GM12878 (cell line): Measurements from ENCODE around the gene MCHR1.

Experiments used
- ATF7 ChIP-seq: fragments of 450-650 bp; IDR thresholded peaks from 2 replicates; pipeline ENCODE4 v1.6.1; 2016; ENCODE audit warnings: low read depth, mild to moderate bottlenecking
- ETV6 ChIP-seq, 2 experiments: fragments of 450-650 bp in 1 of 2; IDR thresholded peaks in 1 of 2; conservative IDR thresholded peaks in 1 of 2; 2 replicates each; pipeline ENCODE4 v1.6.1; 2014; ENCODE audit warnings: antibody characterized with exemption in 1 of 2, borderline replicate concordance in 1 of 2, low read depth in 1 of 2, mild to moderate bottlenecking in 1 of 2, moderate library complexity in 1 of 2
- EZH2 ChIP-seq: IDR thresholded peaks from 2 replicates; pipeline ENCODE4 v1.6.1; 2012; ENCODE audit warnings: low read depth, mild to moderate bottlenecking, control low read depth, inconsistent platforms, low read length, borderline replicate concordance; ENCODE audit not compliant: control insufficient read depth
- HDAC6 ChIP-seq: fragments of 200-600 bp; sonication (generic); IDR thresholded peaks from one replicate; pipeline ENCODE4 v1.8.0; 2017; ENCODE audit warnings: antibody characterized with exemption; ENCODE audit not compliant: unreplicated experiment
- RAD21 ChIP-seq: IDR thresholded peaks from 2 replicates; pipeline ENCODE4 v1.6.1; 2011; ENCODE audit warnings: mild to moderate bottlenecking, low read depth, low read length, moderate library complexity; ENCODE audit not compliant: insufficient read depth
- RFX5 ChIP-seq: IDR thresholded peaks from 2 replicates; pipeline ENCODE4 v1.6.1; 2011; ENCODE audit warnings: low read depth, low read length, improper control_type of control experiment
- STAT1 ChIP-seq: fragments of 450-650 bp; conservative IDR thresholded peaks from 2 replicates; pipeline ENCODE4 v1.6.1; 2014; ENCODE audit warnings: antibody characterized with exemption, mild to moderate bottlenecking
- TBL1XR1 ChIP-seq: IDR thresholded peaks from 2 replicates; pipeline ENCODE4 v1.6.1; 2012; ENCODE audit warnings: low read depth, low read length, improper control_type of control experiment
- TCF7 ChIP-seq: IDR thresholded peaks from 2 replicates; pipeline ENCODE4 v1.6.1; 2014; ENCODE audit warnings: antibody characterized with exemption, borderline replicate concordance
- USF2 ChIP-seq: IDR thresholded peaks from 2 replicates; pipeline ENCODE4 v1.6.1; 2011; ENCODE audit warnings: low read depth, low read length, improper control_type of control experiment, borderline replicate concordance
- TF ChIP-seq, protein P1 (sequence below): IDR thresholded peaks from 2 replicates; pipeline ENCODE4 v1.6.1; 2012; ENCODE audit warnings: mild to moderate bottlenecking, low read depth, low read length
- TF ChIP-seq, protein P2 (sequence below): fragments of 450-650 bp; IDR thresholded peaks from 2 replicates; pipeline ENCODE4 v1.6.1; 2017; ENCODE audit warnings: mild to moderate bottlenecking, moderate library complexity

DNA sequence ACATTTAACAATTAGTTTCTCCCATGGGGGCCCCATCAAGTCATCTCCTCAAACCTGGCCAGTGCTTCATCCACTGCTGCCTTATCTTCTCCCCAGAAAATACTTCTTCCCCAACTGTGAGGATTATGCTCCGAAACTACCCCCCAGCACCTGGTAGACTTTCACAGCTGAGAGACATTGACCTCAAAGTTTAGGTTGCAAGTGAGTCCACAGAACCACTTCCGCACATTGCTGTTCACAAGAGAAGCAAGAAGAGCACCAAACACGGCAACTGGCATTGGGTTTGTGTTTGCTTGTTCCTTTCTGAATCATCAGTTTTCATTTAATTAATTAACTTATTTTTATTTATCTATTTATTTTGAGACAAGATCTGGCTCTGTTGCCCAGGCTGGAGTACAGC lies 6.1 kb downstream of the MCHR1 start:
- TF ChIP-seq HDAC6 (no peak), ATF7 (no peak), RAD21 (no peak), STAT1 (no peak), TCF7 (no peak), RFX5 (no peak), ETV6 (conservative IDR thresholded peaks at IDR 0.05 in 1 of 2, IDR thresholded peaks at IDR 0.05 in 1 of 2; ENCODE audit: borderline replicate concordance in 1 of 2, low read depth in 1 of 2) (no peak), USF2 (no peak), TBL1XR1 (no peak), EZH2 (no peak)
- TF ChIP-seq, protein P1, sequence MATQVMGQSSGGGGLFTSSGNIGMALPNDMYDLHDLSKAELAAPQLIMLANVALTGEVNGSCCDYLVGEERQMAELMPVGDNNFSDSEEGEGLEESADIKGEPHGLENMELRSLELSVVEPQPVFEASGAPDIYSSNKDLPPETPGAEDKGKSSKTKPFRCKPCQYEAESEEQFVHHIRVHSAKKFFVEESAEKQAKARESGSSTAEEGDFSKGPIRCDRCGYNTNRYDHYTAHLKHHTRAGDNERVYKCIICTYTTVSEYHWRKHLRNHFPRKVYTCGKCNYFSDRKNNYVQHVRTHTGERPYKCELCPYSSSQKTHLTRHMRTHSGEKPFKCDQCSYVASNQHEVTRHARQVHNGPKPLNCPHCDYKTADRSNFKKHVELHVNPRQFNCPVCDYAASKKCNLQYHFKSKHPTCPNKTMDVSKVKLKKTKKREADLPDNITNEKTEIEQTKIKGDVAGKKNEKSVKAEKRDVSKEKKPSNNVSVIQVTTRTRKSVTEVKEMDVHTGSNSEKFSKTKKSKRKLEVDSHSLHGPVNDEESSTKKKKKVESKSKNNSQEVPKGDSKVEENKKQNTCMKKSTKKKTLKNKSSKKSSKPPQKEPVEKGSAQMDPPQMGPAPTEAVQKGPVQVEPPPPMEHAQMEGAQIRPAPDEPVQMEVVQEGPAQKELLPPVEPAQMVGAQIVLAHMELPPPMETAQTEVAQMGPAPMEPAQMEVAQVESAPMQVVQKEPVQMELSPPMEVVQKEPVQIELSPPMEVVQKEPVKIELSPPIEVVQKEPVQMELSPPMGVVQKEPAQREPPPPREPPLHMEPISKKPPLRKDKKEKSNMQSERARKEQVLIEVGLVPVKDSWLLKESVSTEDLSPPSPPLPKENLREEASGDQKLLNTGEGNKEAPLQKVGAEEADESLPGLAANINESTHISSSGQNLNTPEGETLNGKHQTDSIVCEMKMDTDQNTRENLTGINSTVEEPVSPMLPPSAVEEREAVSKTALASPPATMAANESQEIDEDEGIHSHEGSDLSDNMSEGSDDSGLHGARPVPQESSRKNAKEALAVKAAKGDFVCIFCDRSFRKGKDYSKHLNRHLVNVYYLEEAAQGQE, result no peak
- TF ChIP-seq, protein P2, sequence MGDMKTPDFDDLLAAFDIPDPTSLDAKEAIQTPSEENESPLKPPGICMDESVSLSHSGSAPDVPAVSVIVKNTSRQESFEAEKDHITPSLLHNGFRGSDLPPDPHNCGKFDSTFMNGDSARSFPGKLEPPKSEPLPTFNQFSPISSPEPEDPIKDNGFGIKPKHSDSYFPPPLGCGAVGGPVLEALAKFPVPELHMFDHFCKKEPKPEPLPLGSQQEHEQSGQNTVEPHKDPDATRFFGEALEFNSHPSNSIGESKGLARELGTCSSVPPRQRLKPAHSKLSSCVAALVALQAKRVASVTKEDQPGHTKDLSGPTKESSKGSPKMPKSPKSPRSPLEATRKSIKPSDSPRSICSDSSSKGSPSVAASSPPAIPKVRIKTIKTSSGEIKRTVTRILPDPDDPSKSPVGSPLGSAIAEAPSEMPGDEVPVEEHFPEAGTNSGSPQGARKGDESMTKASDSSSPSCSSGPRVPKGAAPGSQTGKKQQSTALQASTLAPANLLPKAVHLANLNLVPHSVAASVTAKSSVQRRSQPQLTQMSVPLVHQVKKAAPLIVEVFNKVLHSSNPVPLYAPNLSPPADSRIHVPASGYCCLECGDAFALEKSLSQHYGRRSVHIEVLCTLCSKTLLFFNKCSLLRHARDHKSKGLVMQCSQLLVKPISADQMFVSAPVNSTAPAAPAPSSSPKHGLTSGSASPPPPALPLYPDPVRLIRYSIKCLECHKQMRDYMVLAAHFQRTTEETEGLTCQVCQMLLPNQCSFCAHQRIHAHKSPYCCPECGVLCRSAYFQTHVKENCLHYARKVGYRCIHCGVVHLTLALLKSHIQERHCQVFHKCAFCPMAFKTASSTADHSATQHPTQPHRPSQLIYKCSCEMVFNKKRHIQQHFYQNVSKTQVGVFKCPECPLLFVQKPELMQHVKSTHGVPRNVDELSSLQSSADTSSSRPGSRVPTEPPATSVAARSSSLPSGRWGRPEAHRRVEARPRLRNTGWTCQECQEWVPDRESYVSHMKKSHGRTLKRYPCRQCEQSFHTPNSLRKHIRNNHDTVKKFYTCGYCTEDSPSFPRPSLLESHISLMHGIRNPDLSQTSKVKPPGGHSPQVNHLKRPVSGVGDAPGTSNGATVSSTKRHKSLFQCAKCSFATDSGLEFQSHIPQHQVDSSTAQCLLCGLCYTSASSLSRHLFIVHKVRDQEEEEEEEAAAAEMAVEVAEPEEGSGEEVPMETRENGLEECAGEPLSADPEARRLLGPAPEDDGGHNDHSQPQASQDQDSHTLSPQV, result no peak
